Left hindlimb (tissue), 1 donor: Measurements from ENCODE around the gene POLD2.

ENCODE experiments used
- DNase-seq: peaks from one replicate; pipeline ENCODE4 v3.0.0-alpha.2; 2018

The POLD2 gene

GRCh38 chr7:44152971-44153947 lies 29.9 kb upstream of the POLD2 start:
- no peak for DNase-seq

- DNase-seq, result no peak
These were observed 28.6 kb upstream of the POLD2 start for GRCh38 chr7:44151956-44152355.

- no peak for DNase-seq
These were observed 27.9 kb upstream of the POLD2 start for GRCh38 chr7:44150966-44151941.

GRCh38 chr7:44150466-44150832 lies 27.1 kb upstream of the POLD2 start:
- DNase-seq, result no peak

- DNase-seq, result no peak
These were observed 26.5 kb upstream of the POLD2 start for GRCh38 chr7:44149571-44150465.

- no peak for DNase-seq
These were observed 25.7 kb upstream of the POLD2 start for GRCh38 chr7:44148961-44149536.

- DNase-seq, result no peak
These were observed 24.8 kb upstream of the POLD2 start for GRCh38 chr7:44148166-44148565.

- DNase-seq, result peak; percentile 61
These were observed 24.0 kb upstream of the POLD2 start for GRCh38 chr7:44147026-44147991.

- DNase-seq, result peak; percentile 82
These were observed 22.9 kb upstream of the POLD2 start for GRCh38 chr7:44145969-44146911.

- DNase-seq, result peak; percentile 43
These were observed 22.2 kb upstream of the POLD2 start for GRCh38 chr7:44145479-44145968.

- no peak for DNase-seq
These were observed 21.7 kb upstream of the POLD2 start for GRCh38 chr7:44144968-44145478.

- DNase-seq, result no peak
These were observed 21.1 kb upstream of the POLD2 start for GRCh38 chr7:44144426-44144967.

GRCh38 chr7:44143646-44144250 lies 20.4 kb upstream of the POLD2 start:
- peak; percentile 29 for DNase-seq

- DNase-seq, result peak; percentile 13
These were observed 18.7 kb upstream of the POLD2 start for GRCh38 chr7:44142028-44142427.

GRCh38 chr7:44141221-44141850 lies 18.0 kb upstream of the POLD2 start, which contains the start of gene MYL7:
MYL7 (minus strand) TSS chr7:44141332; CDS start chr7:44141305, 27 bp downstream.
- DNase-seq, result peak; percentile 16

GRCh38 chr7:44140341-44140740 lies 17.0 kb upstream of the POLD2 start:
- DNase-seq, result peak; percentile 16

GRCh38 chr7:44139311-44140010 lies 16.1 kb upstream of the POLD2 start:
- DNase-seq, result no peak
